Keratinocyte (primary cell): ENCODE measurements around the gene CXCL16. TPM values are rescaled to one million over a fixed set of nuclear protein-coding genes. Genes with fewer than 3 reads are reported as not detected.

Source experiments
- DNase-seq: peaks from one replicate; pipeline ENCODE4 v3.0.0-alpha.2; 2011; ENCODE audit warnings: low read depth, missing footprints, low spot score
- FAIRE-seq: peaks from 2 replicates; lab custom pipeline; 2011; peaks lifted over from hg19 to GRCh38; lab: Jason Lieb, UNC
- H2AFZ ChIP-seq: 2 replicates; pipeline ENCODE4 v1.6.0; 2012; ENCODE audit warnings: low read length, control low read depth, inconsistent platforms; ENCODE audit not compliant: control insufficient read depth
- H3K27ac ChIP-seq: 2 replicates; pipeline ENCODE4 v1.5.1; 2011; ENCODE audit warnings: low read length; ENCODE audit not compliant: control insufficient read depth, insufficient read depth
- H3K27me3 ChIP-seq: 3 replicates; pipeline ENCODE4 v1.6.0; 2011; ENCODE audit warnings: low read length; ENCODE audit not compliant: control insufficient read depth, insufficient read depth; ENCODE audit errors: extremely low read depth
- H3K36me3 ChIP-seq, 2 experiments: 2 replicates in 1 of 2; 3 replicates in 1 of 2; pipeline ENCODE4 v1.5.1; 2011; ENCODE audit warnings: low read length in 2 of 2, mild to moderate bottlenecking in 1 of 2; ENCODE audit not compliant: control insufficient read depth in 2 of 2, insufficient read depth in 2 of 2; ENCODE audit errors: extremely low read depth in 1 of 2
- H3K4me1 ChIP-seq: 3 replicates; pipeline ENCODE4 v1.5.1; 2011; ENCODE audit warnings: low read length; ENCODE audit not compliant: control insufficient read depth, insufficient read depth; ENCODE audit errors: extremely low read depth
- H3K4me2 ChIP-seq: 3 replicates; pipeline ENCODE4 v1.6.0; 2011; ENCODE audit warnings: low read depth, low read length; ENCODE audit not compliant: control insufficient read depth, insufficient read depth; ENCODE audit errors: extremely low read depth
- H3K4me3 ChIP-seq, 3 experiments: fragments of 200-600 bp in 1 of 3; sonication (generic) in 1 of 3; 2 replicates in 2 of 3; 3 replicates in 1 of 3; pipeline ENCODE4 v1.5.1; 2011 to 2016; ENCODE audit warnings: low read length in 3 of 3, mild to moderate bottlenecking in 3 of 3, control low read depth in 2 of 3, inconsistent platforms in 1 of 3, low read depth in 1 of 3, mixed read lengths in 1 of 3, mixed run types in 1 of 3, moderate library complexity in 1 of 3; ENCODE audit not compliant: control insufficient read depth in 2 of 3, insufficient read depth in 2 of 3; ENCODE audit errors: extremely low read depth in 1 of 3
- H3K79me2 ChIP-seq: 2 replicates; pipeline ENCODE4 v1.6.0; 2012; ENCODE audit warnings: low read length; ENCODE audit not compliant: control insufficient read depth, insufficient read depth
- H3K9ac ChIP-seq: 3 replicates; pipeline ENCODE4 v1.6.0; 2011; ENCODE audit warnings: low read length; ENCODE audit not compliant: control insufficient read depth, insufficient read depth; ENCODE audit errors: extremely low read depth
- H3K9me1 ChIP-seq: 3 replicates; pipeline ENCODE4 v1.6.0; 2011; ENCODE audit warnings: low read length; ENCODE audit not compliant: control insufficient read depth, insufficient read depth; ENCODE audit errors: extremely low read depth
- H3K9me3 ChIP-seq: 2 replicates; pipeline ENCODE4 v1.5.1; 2012; ENCODE audit warnings: low read depth, low read length; ENCODE audit not compliant: control insufficient read depth
- H4K20me1 ChIP-seq: 3 replicates; pipeline ENCODE4 v1.6.0; 2011; ENCODE audit warnings: low read length; ENCODE audit not compliant: control insufficient read depth, insufficient read depth; ENCODE audit errors: extremely low read depth
- CTCF ChIP-seq, 3 experiments: IDR thresholded peaks in 1 of 3; conservative IDR thresholded peaks in 1 of 3; optimal IDR thresholded peaks in 1 of 3; 2 replicates in 2 of 3; 3 replicates in 1 of 3; pipeline versions ENCODE3 to v1.5.1; 2011; ENCODE audit warnings: low read length in 3 of 3, mild to moderate bottlenecking in 3 of 3, moderate library complexity in 2 of 3, control low read depth in 1 of 3, inconsistent platforms in 1 of 3; ENCODE audit not compliant: insufficient read depth in 2 of 3; ENCODE audit errors: extremely low read depth in 1 of 3
- EZH2 ChIP-seq: IDR thresholded peaks from one replicate; pipeline ENCODE4 v1.6.1; 2012; ENCODE audit warnings: inconsistent platforms, mild to moderate bottlenecking, low read length, moderate library complexity
- dilution Hi-C: fragments of 300-500 bp; cut with MboI; formaldehyde crosslinking; loops from one replicate; pipeline ENCODE4 v1.7.0; 2020; ENCODE audit warnings: low sequenced_read_pairs; ENCODE audit not compliant: extremely low pct_ligation_motif_present
- polyA plus RNA-seq, 5 experiments: library from polyadenylated mRNA; depleted of rRNA in 3 of 5; stranded (reverse) in 3 of 5; stranded (forward) in 1 of 5; unstranded in 1 of 5; fragments of >200 nt; gene quantifications; 1 replicate in 1 of 5; 2 replicates in 3 of 5; 3 replicates in 1 of 5; pipeline versions ENCODE4 v1.2.1 to v1.2.3, GENCODE V29; 2011 to 2012; ENCODE audit warnings: missing spikeins in 2 of 5, low read depth in 1 of 5, low replicate concordance in 1 of 5

Gene CXCL16
- polyA plus RNA-seq, 1 donor (not counting 4 experiments of a cell fraction or from before 2014, with no cell fraction given) = 12.8 TPM

GRCh38 chr17:4719146-4719545 lies 20.6 kb downstream of the CXCL16 start:
- no peaks in the 10 kb centered on the region for H3K4me1 ChIP-seq
- no peak for FAIRE-seq

GRCh38 chr17:4718276-4718675 lies 21.5 kb downstream of the CXCL16 start:
- dilution Hi-C loops = no loop called here
- H3K4me1 ChIP-seq = no peaks in the 10 kb centered on the region
- no peaks in the 10 kb centered on the region for H3K36me3 ChIP-seq
- no peak overlapping the region for H3K4me3 ChIP-seq
- H3K27ac ChIP-seq = no peak overlapping the region
- H3K4me2 ChIP-seq = no peak overlapping the region
- H3K9me1 ChIP-seq = no peaks in the 10 kb centered on the region
- H3K9me3 ChIP-seq = no peaks in the 10 kb centered on the region
- no peaks in the 10 kb centered on the region for H3K79me2 ChIP-seq
- H3K9ac ChIP-seq = no peak overlapping the region
- no peaks in the 10 kb centered on the region for H4K20me1 ChIP-seq
- no peaks in the 10 kb centered on the region for H3K27me3 ChIP-seq
- FAIRE-seq (no peak), DNase-seq (no peak)
- no peak for TF ChIP-seq EZH2
- no peak for TF ChIP-seq CTCF (optimal IDR thresholded peaks at IDR 0.05 in 1 of 3, IDR thresholded peaks at IDR 0.05 in 1 of 3, conservative IDR thresholded peaks at IDR 0.05 in 1 of 3; ENCODE audit: extremely low read depth in 1 of 3, insufficient read depth in 2 of 3, low read length in 3 of 3)
- H2AFZ ChIP-seq = no peak overlapping the region

More at GRCh38 chr17:4719146-4719545, 20.6 kb downstream of the CXCL16 start:
- Histone ChIP-seq H2AFZ (no peak overlapping the region), H4K20me1 (no peaks in the 10 kb centered on the region), H3K9ac (no peak overlapping the region), H3K4me2 (no peak overlapping the region), H3K9me1 (no peaks in the 10 kb centered on the region), H3K4me3 (no peak overlapping the region), H3K36me3 (no peaks in the 10 kb centered on the region), H3K79me2 (no peaks in the 10 kb centered on the region), H3K27me3 (no peaks in the 10 kb centered on the region), H3K9me3 (no peaks in the 10 kb centered on the region), H3K27ac (no peak overlapping the region)
- DNase-seq = no peak
- dilution Hi-C loops = no loop called here
- TF ChIP-seq CTCF (optimal IDR thresholded peaks at IDR 0.05 in 1 of 3, IDR thresholded peaks at IDR 0.05 in 1 of 3, conservative IDR thresholded peaks at IDR 0.05 in 1 of 3; ENCODE audit: extremely low read depth in 1 of 3, insufficient read depth in 2 of 3, low read length in 3 of 3) = no peak
- TF ChIP-seq EZH2 = no peak
